NCI-H146 treated with DMSO at 0.1 percent for 48 hours (cell line): ENCODE results near the gene ZFP1.
"Not testable (repeated sequence)": the region's sequence is repeated elsewhere in the genome, so short reads cannot be mapped to it uniquely, and the experiment has no call there.

ENCODE experiments used
- DNase-seq: peaks from one replicate; lab custom pipeline; 2025; ENCODE audit not compliant: unreplicated experiment; lab: John Stamatoyannopoulos, UW

The ZFP1 gene

GRCh38 chr16:75112734-75113491 is 35.4 kb upstream of the ZFP1 start:
- DNase-seq: no peak

GRCh38 chr16:75113541-75114121 is 34.7 kb upstream of the ZFP1 start:
- no peak for DNase-seq

GRCh38 chr16:75114179-75114945 is 34.0 kb upstream of the ZFP1 start:
- no peak for DNase-seq

- no peak for DNase-seq
These were observed 33.1 kb upstream of the ZFP1 start for GRCh38 chr16:75114946-75115825.

- no peak for DNase-seq
These were observed 32.0 kb upstream of the ZFP1 start, which contains the start of gene LDHD for GRCh38 chr16:75116081-75116910. Gene LDHD, minus strand, starts transcription at chr16:75116780. Its CDS starts 60 bp downstream, at chr16:75116720.

- DNase-seq: no peak
These were observed 31.4 kb upstream of the ZFP1 start for GRCh38 chr16:75116911-75117245.

- no peak for DNase-seq
These were observed 29.3 kb upstream of the ZFP1 start for GRCh38 chr16:75118943-75119539.

- no peak for DNase-seq
These were observed 28.1 kb upstream of the ZFP1 start for GRCh38 chr16:75120253-75120652.

GRCh38 chr16:75121949-75122568 is 26.3 kb upstream of the ZFP1 start:
- DNase-seq: no peak

GRCh38 chr16:75122609-75123008 is 25.7 kb upstream of the ZFP1 start:
- no peak for DNase-seq

- no peak for DNase-seq
These were observed 20.5 kb upstream of the ZFP1 start for GRCh38 chr16:75127713-75128415.

GRCh38 chr16:75129421-75130149 is 18.7 kb upstream of the ZFP1 start:
- not testable (repeated sequence) for DNase-seq

- no peak for DNase-seq
These were observed 18.1 kb upstream of the ZFP1 start for GRCh38 chr16:75130150-75130771.

GRCh38 chr16:75131081-75131480 is 17.2 kb upstream of the ZFP1 start:
- no peak for DNase-seq

GRCh38 chr16:75138233-75138632 is 10.1 kb upstream of the ZFP1 start:
- no peak for DNase-seq

- peak; percentile 47 for DNase-seq
These were observed 9.7 kb upstream of the ZFP1 start for GRCh38 chr16:75138636-75139035.

GRCh38 chr16:75139498-75139897 is 8.8 kb upstream of the ZFP1 start:
- DNase-seq: peak; percentile 15

GRCh38 chr16:75143941-75144340 is 4.4 kb upstream of the ZFP1 start:
- no peak for DNase-seq
